Measurements from ENCODE around the gene ACVRL1. TPM values are rescaled to one million over a fixed set of nuclear protein-coding genes. Genes with fewer than 3 reads are reported as not detected.

ACVRL1 gene
- total RNA-seq, 2 donors from 2014 or later: 31.1 to 34.8 TPM

- intact Hi-C loops (cut with DNase I): no loop called here
- H3K27ac ChIP-seq: no peak overlapping the region
- 92% methylated on average over 1 of the region's 1 CpG for WGBS
- TF ChIP-seq POLR2A (IDR thresholded peaks at IDR 0.05) (no peak), POLR2AphosphoS5 (IDR thresholded peaks at IDR 0.05) (no peak), CTCF (IDR thresholded peaks at IDR 0.05) (no peak)
- H3K4me1 ChIP-seq (replicated peaks): no peaks in the 10 kb centered on the region
- no peak overlapping the region for H3K4me3 ChIP-seq
- no peak for DNase-seq (ENCODE audit: low spot score)
- H3K27me3 ChIP-seq (replicated peaks; ENCODE audit: insufficient read depth): no peaks in the 10 kb centered on the region
- H3K36me3 ChIP-seq: no peaks in the 10 kb centered on the region
- H3K9me3 ChIP-seq: no peaks in the 10 kb centered on the region
Observed at GRCh38 chr12:51944608-51945233, 37.4 kb downstream of the ACVRL1 start.

- no peak overlapping the region for H3K4me3 ChIP-seq
- 97% methylated on average over 8 of the region's 8 CpGs for WGBS
Observed at GRCh38 chr12:51947246-51947996, 40.1 kb downstream of the ACVRL1 start.

GRCh38 chr12:51948066-51948465, 40.8 kb downstream of the ACVRL1 start:
- WGBS: 92% methylated on average over 6 of the region's 6 CpGs
- TF ChIP-seq CTCF (IDR thresholded peaks at IDR 0.05) (no peak), POLR2AphosphoS5 (IDR thresholded peaks at IDR 0.05) (no peak), POLR2A (IDR thresholded peaks at IDR 0.05) (no peak)
- DNase-seq (ENCODE audit: low spot score): no peak
- intact Hi-C loops (cut with DNase I): no loop called here
- Histone ChIP-seq H3K4me3 (no peak overlapping the region), H3K27ac (no peak overlapping the region), H3K4me1 (replicated peaks) (no peaks in the 10 kb centered on the region), H3K9me3 (no peaks in the 10 kb centered on the region), H3K36me3 (no peaks in the 10 kb centered on the region), H3K27me3 (replicated peaks; ENCODE audit: insufficient read depth) (no peaks in the 10 kb centered on the region)

More at GRCh38 chr12:51947246-51947996, 40.1 kb downstream of the ACVRL1 start:
- TF ChIP-seq CTCF (IDR thresholded peaks at IDR 0.05) (no peak), POLR2AphosphoS5 (IDR thresholded peaks at IDR 0.05) (no peak), POLR2A (IDR thresholded peaks at IDR 0.05) (no peak)
- Histone ChIP-seq H3K9me3 (no peaks in the 10 kb centered on the region), H3K27ac (no peak overlapping the region), H3K27me3 (replicated peaks; ENCODE audit: insufficient read depth) (no peaks in the 10 kb centered on the region), H3K36me3 (no peaks in the 10 kb centered on the region), H3K4me1 (replicated peaks) (no peaks in the 10 kb centered on the region)
- DNase-seq (ENCODE audit: low spot score): no peak
- intact Hi-C loops (cut with DNase I): no loop called here

GRCh38 chr12:51949342-51950030, 42.2 kb downstream of the ACVRL1 start:
- TF ChIP-seq POLR2A (IDR thresholded peaks at IDR 0.05) (no peak), POLR2AphosphoS5 (IDR thresholded peaks at IDR 0.05) (no peak), CTCF (IDR thresholded peaks at IDR 0.05) (no peak)
- WGBS: 70% methylated on average over 6 of the region's 6 CpGs
- intact Hi-C loops (cut with DNase I): no loop called here
- no peak overlapping the region for H3K27ac ChIP-seq
- DNase-seq (ENCODE audit: low spot score): no peak
- H3K4me3 ChIP-seq: no peak overlapping the region
- no peaks in the 10 kb centered on the region for H3K9me3 ChIP-seq
- peaks cover 3% of the 10 kb centered on the region for H3K4me1 ChIP-seq (replicated peaks)
- no peaks in the 10 kb centered on the region for H3K36me3 ChIP-seq
- H3K27me3 ChIP-seq (replicated peaks; ENCODE audit: insufficient read depth): no peaks in the 10 kb centered on the region
